Endothelial cell of umbilical vein (primary cell): Measurements from ENCODE around the gene C16orf74. TPM values are rescaled to one million over a fixed set of nuclear protein-coding genes. Genes with fewer than 3 reads are reported as not detected.

Experiments
- BruUV-seq: library from RNA; stranded (reverse); fragments of 400-500 nt; replicated peaks from 2 replicates; lab custom pipeline; 2021; lab: Mats Ljungman, UMichigan
- CTCF ChIA-PET: fragments of 300-600, 350-600 bp; sonication (Branson Sonifier 250); formaldehyde crosslinking; loops from one replicate; lab custom pipeline; 2021; ENCODE audit warnings: antibody characterized with exemption, inconsistent platforms; lab: Charles Lee
- POLR2A ChIA-PET: fragments of 300-600, 350-600 bp; sonication (Branson Sonifier 250); formaldehyde crosslinking; loops from one replicate; lab custom pipeline; 2021; ENCODE audit warnings: antibody characterized with exemption, inconsistent platforms; lab: Charles Lee
- DNase-seq: peaks from one replicate; pipeline ENCODE4 v3.0.0-alpha.2; 2011; ENCODE audit warnings: low read depth, low spot score
- FAIRE-seq: peaks from 2 replicates; lab custom pipeline; 2011; peaks lifted over from hg19 to GRCh38; lab: Jason Lieb, UNC
- H2AFZ ChIP-seq: 2 replicates; pipeline ENCODE4 v1.6.0; 2012; ENCODE audit warnings: low read depth, low read length, control low read depth, inconsistent platforms
- H3K27ac ChIP-seq: 2 replicates; pipeline ENCODE4 v1.5.1; 2011; ENCODE audit warnings: low read depth, mild to moderate bottlenecking, control low read depth, low read length, moderate library complexity; ENCODE audit not compliant: insufficient read depth
- H3K27me3 ChIP-seq, 2 experiments: 2 replicates each; pipeline versions ENCODE4 v1.6.0 to v1.6.1; 2011; ENCODE audit warnings: low read length in 2 of 2, mixed read lengths in 1 of 2; ENCODE audit not compliant: control insufficient read depth in 2 of 2, insufficient read depth in 2 of 2
- H3K36me3 ChIP-seq, 2 experiments: 2 replicates in 1 of 2; 3 replicates in 1 of 2; pipeline ENCODE4 v1.5.1; 2011; ENCODE audit warnings: low read length in 2 of 2, mild to moderate bottlenecking in 1 of 2, moderate library complexity in 1 of 2; ENCODE audit not compliant: control insufficient read depth in 2 of 2, insufficient read depth in 2 of 2; ENCODE audit errors: extremely low read depth in 1 of 2
- H3K4me1 ChIP-seq: 3 replicates; pipeline ENCODE4 v1.5.1; 2011; ENCODE audit warnings: mild to moderate bottlenecking, low read length; ENCODE audit not compliant: control insufficient read depth, insufficient read depth; ENCODE audit errors: extremely low read depth
- H3K4me2 ChIP-seq: 2 replicates; pipeline ENCODE4 v1.6.1; 2011; ENCODE audit warnings: low read length, control low read depth, mixed read lengths; ENCODE audit not compliant: insufficient read depth
- H3K4me3 ChIP-seq, 3 experiments: fragments of 200-600 bp in 1 of 3; sonication (generic), shearing (Covaris generic) in 1 of 3; replicated peaks in 1 of 3; 2 replicates each; pipeline ENCODE4 v1.5.1; 2011 to 2016; ENCODE audit warnings: control low read depth in 3 of 3, low read length in 3 of 3, mild to moderate bottlenecking in 2 of 3, inconsistent platforms in 1 of 3, low read depth in 1 of 3, moderate library complexity in 1 of 3; ENCODE audit not compliant: insufficient read depth in 1 of 3
- H3K79me2 ChIP-seq: 2 replicates; pipeline ENCODE4 v1.6.0; 2012; ENCODE audit warnings: low read length, inconsistent platforms; ENCODE audit not compliant: control insufficient read depth, insufficient read depth
- H3K9ac ChIP-seq: replicated peaks from 2 replicates; pipeline ENCODE3; 2011; ENCODE audit warnings: low read length, control low read depth; ENCODE audit not compliant: insufficient read depth; ENCODE audit errors: extremely low read depth
- H3K9me1 ChIP-seq: replicated peaks from 3 replicates; pipeline ENCODE4 v1.6.0; 2011; ENCODE audit warnings: mild to moderate bottlenecking, low read length; ENCODE audit not compliant: control insufficient read depth, insufficient read depth; ENCODE audit errors: extremely low read depth
- H3K9me3 ChIP-seq: replicated peaks from 2 replicates; pipeline ENCODE4 v1.5.1; 2012; ENCODE audit warnings: low read length, inconsistent platforms; ENCODE audit not compliant: control insufficient read depth, insufficient read depth
- H4K20me1 ChIP-seq: replicated peaks from 2 replicates; pipeline ENCODE3; 2011; ENCODE audit warnings: mild to moderate bottlenecking, low read length; ENCODE audit not compliant: control insufficient read depth, insufficient read depth; ENCODE audit errors: extremely low read depth
- EZH2 ChIP-seq: IDR thresholded peaks from 2 replicates; pipeline ENCODE4 v1.6.1; 2012; ENCODE audit warnings: borderline replicate concordance, low read depth, mild to moderate bottlenecking, moderate library complexity, low read length, inconsistent platforms; ENCODE audit not compliant: severe bottlenecking
- FOS ChIP-seq: IDR thresholded peaks from 2 replicates; pipeline ENCODE4 v1.6.1; 2011; ENCODE audit warnings: mild to moderate bottlenecking, low read length, moderate library complexity, borderline replicate concordance; ENCODE audit not compliant: insufficient read depth
- GATA2 ChIP-seq: IDR thresholded peaks from 2 replicates; pipeline ENCODE4 v1.7.0; 2011; ENCODE audit warnings: low read depth, mild to moderate bottlenecking, moderate library complexity, mixed read lengths, low read length; ENCODE audit not compliant: insufficient read length, insufficient read depth
- JUN ChIP-seq: IDR thresholded peaks from 2 replicates; pipeline ENCODE4 v1.6.1; 2011; ENCODE audit warnings: borderline replicate concordance, low read depth; ENCODE audit not compliant: insufficient read length, insufficient read depth
- MYC ChIP-seq: IDR thresholded peaks from one replicate; pipeline ENCODE4 v1.6.1; 2011; ENCODE audit warnings: mild to moderate bottlenecking, low read depth, low read length
- POLR2A ChIP-seq: IDR thresholded peaks from 2 replicates; pipeline ENCODE4 v1.6.1; 2012; ENCODE audit warnings: low read depth, mild to moderate bottlenecking, control low read depth, low read length
- POLR2AphosphoS5 ChIP-seq: IDR thresholded peaks from 2 replicates; pipeline ENCODE4 v1.6.1; 2012; ENCODE audit warnings: low read depth, mild to moderate bottlenecking, control low read depth, low read length, moderate library complexity; ENCODE audit not compliant: insufficient read depth
- dilution Hi-C: fragments of 300-500 bp; cut with MboI; formaldehyde crosslinking; loops from one replicate; pipeline ENCODE4 v1.15.0; 2019; ENCODE audit warnings: low sequenced_read_pairs; ENCODE audit not compliant: extremely low pct_ligation_motif_present
- intact Hi-C: fragments of 100-400 bp; cut with micrococcal nuclease; formaldehyde crosslinking; loops from one replicate; pipeline ENCODE4 v1.10.0; 2022
- polyA plus RNA-seq, 4 experiments: library from polyadenylated mRNA; depleted of rRNA in 3 of 4; stranded (reverse) in 3 of 4; unstranded in 1 of 4; fragments of >200 nt; gene quantifications; 2 replicates each; pipeline versions ENCODE4 v1.2.1 to v1.2.3, GENCODE V29; 2011 to 2012; ENCODE audit warnings: missing spikeins in 1 of 4
- total RNA-seq: library from RNA; stranded (reverse); gene quantifications from 2 replicates; pipeline ENCODE4 v1.2.3, GENCODE V29; 2021
- TF ChIP-seq, protein P1 (sequence below): IDR thresholded peaks from 2 replicates; pipeline ENCODE4 v1.6.1; 2011; ENCODE audit not compliant: insufficient read depth, insufficient read length
- TF ChIP-seq, protein P2 (sequence below), 2 donors: IDR thresholded peaks; 1 replicate in 1 of 2; 2 replicates in 1 of 2; pipeline ENCODE4 v1.5.1; 2011; ENCODE audit warnings: low read length in 2 of 2, mild to moderate bottlenecking in 2 of 2, moderate library complexity in 2 of 2, control low read depth in 1 of 2, inconsistent platforms in 1 of 2, low read depth in 1 of 2; ENCODE audit not compliant: insufficient read depth in 1 of 2; ENCODE audit errors: extremely low read depth in 1 of 2

C16orf74 gene
- total and polyA plus RNA-seq, 2 donors (not counting 3 experiments of a cell fraction or from before 2014, with no cell fraction given) = 12.1 to 38.7 TPM

DNA sequence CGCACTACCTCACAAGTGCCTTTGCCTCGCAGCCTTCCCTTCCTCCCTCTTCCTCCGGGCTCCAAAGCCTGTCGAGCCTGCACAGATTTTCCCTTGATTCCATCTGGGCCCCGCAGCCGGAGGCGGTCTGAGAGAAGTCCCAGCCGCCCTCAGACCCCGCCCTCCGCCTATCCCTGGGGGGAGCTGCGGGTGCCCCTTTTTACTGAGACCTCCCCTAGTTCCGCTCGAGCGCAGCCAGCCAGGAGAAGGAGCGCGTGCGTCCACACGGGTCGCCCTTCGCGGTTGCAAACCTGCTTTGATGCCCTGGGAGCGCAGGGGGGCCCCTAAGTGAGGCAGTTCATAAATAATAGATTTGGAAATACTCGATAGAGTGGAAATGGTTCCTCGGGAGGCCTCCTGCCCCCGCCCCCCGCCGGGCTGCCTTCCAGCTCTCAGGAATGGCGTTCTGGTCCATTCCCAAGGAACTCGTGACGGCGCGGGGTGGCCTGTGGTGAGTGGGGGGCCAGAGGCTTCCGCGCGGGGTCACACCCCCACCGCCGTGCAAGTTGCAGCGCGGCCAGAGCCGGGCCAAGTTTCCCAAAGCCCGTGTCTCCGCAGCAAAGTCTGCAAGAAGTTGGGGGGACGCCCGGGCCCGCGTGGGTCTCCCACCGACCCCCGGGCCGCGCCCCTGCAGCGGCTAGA lies 610 bp downstream of the C16orf74 start:
- dilution Hi-C loops (no loop called here), intact Hi-C loops (loop anchor here (1.0 to 2.0 kb wide), 3 partner anchors 19 to 61 kb away; partner anchors contain the start of gene GINS2)
- POLR2A ChIA-PET = no interaction called here
- peak overlapping the region; percentile 14 for H2AFZ ChIP-seq
- no peaks in the 10 kb centered on the region for H3K36me3 ChIP-seq
- peak overlapping the region; percentile 35 for H3K9ac ChIP-seq
- BruUV-seq = TSS peak; percentile 13
- H3K27me3 ChIP-seq = no peaks in the 10 kb centered on the region
- peaks cover 44% of the 10 kb centered on the region for H3K79me2 ChIP-seq
- H4K20me1 ChIP-seq = no peaks in the 10 kb centered on the region
- FAIRE-seq = peak; percentile 75
- H3K9me3 ChIP-seq = no peaks in the 10 kb centered on the region
- H3K4me1 ChIP-seq = peaks cover 28% of the 10 kb centered on the region
- peak; percentile 33 for DNase-seq
- CTCF ChIA-PET = interaction anchor here (1.0 kb wide), 1 partner anchor 28 kb away, joined by 3 read pairs; no protein-coding TSS in a partner anchor
- H3K4me3 ChIP-seq = peak overlapping the region; percentile 20 to 49 (median 39)
- no peaks in the 10 kb centered on the region for H3K9me1 ChIP-seq
- peak overlapping the region; percentile 23 for H3K4me2 ChIP-seq
- H3K27ac ChIP-seq = no peak overlapping the region
- TF ChIP-seq JUN (no peak), POLR2A (no peak), FOS (no peak), MYC (no peak), EZH2 (no peak), POLR2AphosphoS5 (no peak), GATA2 (no peak)
- TF ChIP-seq, protein P1, sequence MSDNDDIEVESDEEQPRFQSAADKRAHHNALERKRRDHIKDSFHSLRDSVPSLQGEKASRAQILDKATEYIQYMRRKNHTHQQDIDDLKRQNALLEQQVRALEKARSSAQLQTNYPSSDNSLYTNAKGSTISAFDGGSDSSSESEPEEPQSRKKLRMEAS = no peak
- TF ChIP-seq, protein P2, sequence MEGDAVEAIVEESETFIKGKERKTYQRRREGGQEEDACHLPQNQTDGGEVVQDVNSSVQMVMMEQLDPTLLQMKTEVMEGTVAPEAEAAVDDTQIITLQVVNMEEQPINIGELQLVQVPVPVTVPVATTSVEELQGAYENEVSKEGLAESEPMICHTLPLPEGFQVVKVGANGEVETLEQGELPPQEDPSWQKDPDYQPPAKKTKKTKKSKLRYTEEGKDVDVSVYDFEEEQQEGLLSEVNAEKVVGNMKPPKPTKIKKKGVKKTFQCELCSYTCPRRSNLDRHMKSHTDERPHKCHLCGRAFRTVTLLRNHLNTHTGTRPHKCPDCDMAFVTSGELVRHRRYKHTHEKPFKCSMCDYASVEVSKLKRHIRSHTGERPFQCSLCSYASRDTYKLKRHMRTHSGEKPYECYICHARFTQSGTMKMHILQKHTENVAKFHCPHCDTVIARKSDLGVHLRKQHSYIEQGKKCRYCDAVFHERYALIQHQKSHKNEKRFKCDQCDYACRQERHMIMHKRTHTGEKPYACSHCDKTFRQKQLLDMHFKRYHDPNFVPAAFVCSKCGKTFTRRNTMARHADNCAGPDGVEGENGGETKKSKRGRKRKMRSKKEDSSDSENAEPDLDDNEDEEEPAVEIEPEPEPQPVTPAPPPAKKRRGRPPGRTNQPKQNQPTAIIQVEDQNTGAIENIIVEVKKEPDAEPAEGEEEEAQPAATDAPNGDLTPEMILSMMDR (IDR thresholded peaks at IDR 0.05; ENCODE audit: extremely low read depth in 1 of 2, insufficient read depth in 1 of 2, low read depth in 1 of 2, low read length in 2 of 2) = no peak
